H1 (cell line): ENCODE data around the gene MKLN1. TPM values are rescaled to one million over a fixed set of nuclear protein-coding genes. Genes with fewer than 3 reads are reported as not detected.

Experiments
- CTCF ChIA-PET: fragments of 300-600 bp; sonication (Branson Sonifier 250); formaldehyde crosslinking; loops from one replicate; lab custom pipeline; 2021; ENCODE audit not compliant: partially characterized antibody; lab: Charles Lee
- POLR2A ChIA-PET: fragments of 300-600 bp; sonication (Branson Sonifier 250); formaldehyde crosslinking; loops from one replicate; lab custom pipeline; 2021; ENCODE audit warnings: inconsistent platforms; ENCODE audit not compliant: partially characterized antibody; lab: Charles Lee
- DNase-seq, 2 experiments: peaks; one replicate each; pipeline versions ENCODE4 v3.0.0 to v3.0.0-alpha.2; 2010 to 2022; ENCODE audit warnings: low spot score in 2 of 2, low read depth in 1 of 2, mixed read lengths in 1 of 2
- FAIRE-seq: peaks from 2 replicates; lab custom pipeline; 2011; peaks lifted over from hg19 to GRCh38; lab: Jason Lieb, UNC
- H2AFZ ChIP-seq: 2 replicates; pipeline ENCODE4 v1.8.1; 2012; ENCODE audit warnings: low read length, inconsistent platforms
- H2AK5ac ChIP-seq: 2 replicates; pipeline ENCODE4 v1.6.1; 2013; ENCODE audit warnings: low read depth, low read length
- H2BK120ac ChIP-seq: replicated peaks from 2 replicates; pipeline ENCODE3; 2013; ENCODE audit warnings: low read depth, low read length, inconsistent platforms
- H2BK12ac ChIP-seq: 2 replicates; pipeline ENCODE4 v1.6.1; 2013; ENCODE audit warnings: low read depth, low read length
- H2BK15ac ChIP-seq: 2 replicates; pipeline ENCODE4 v1.6.1; 2013; ENCODE audit warnings: low read length
- H2BK20ac ChIP-seq: 2 replicates; pipeline ENCODE4 v1.6.1; 2013; ENCODE audit warnings: low read length
- H2BK5ac ChIP-seq: 2 replicates; pipeline ENCODE4 v1.6.1; 2013; ENCODE audit warnings: low read depth, low read length
- H3K14ac ChIP-seq: 2 replicates; pipeline ENCODE4 v1.6.1; 2013; ENCODE audit warnings: inconsistent platforms; ENCODE audit not compliant: insufficient read length
- H3K18ac ChIP-seq: 2 replicates; pipeline ENCODE4 v1.6.1; 2013; ENCODE audit warnings: low read length; ENCODE audit errors: extremely low read depth
- H3K23ac ChIP-seq: 2 replicates; pipeline ENCODE4 v1.6.1; 2013; ENCODE audit warnings: inconsistent platforms; ENCODE audit not compliant: insufficient read length
- H3K23me2 ChIP-seq: 2 replicates; pipeline ENCODE4 v1.6.1; 2013; ENCODE audit warnings: low read depth, low read length
- H3K27ac ChIP-seq: 2 replicates; pipeline ENCODE4 v1.6.1; 2011; ENCODE audit warnings: low read depth, low read length, inconsistent platforms
- H3K27me3 ChIP-seq, 4 experiments: replicated peaks in 1 of 4; 1 replicate in 1 of 4; 2 replicates in 3 of 4; pipeline versions ENCODE4 v1.6.1 to v1.8.1; 2011 to 2013; ENCODE audit warnings: low read length in 3 of 4, mild to moderate bottlenecking in 3 of 4, inconsistent platforms in 2 of 4, mixed read lengths in 2 of 4, moderate library complexity in 1 of 4; ENCODE audit not compliant: control insufficient read depth in 3 of 4, insufficient read depth in 3 of 4; ENCODE audit errors: extremely low read depth in 1 of 4
- H3K36me3 ChIP-seq, 4 experiments: 2 replicates each; pipeline versions ENCODE4 v1.6.1 to v1.8.1; 2011 to 2013; ENCODE audit warnings: mild to moderate bottlenecking in 4 of 4, low read length in 3 of 4, moderate library complexity in 2 of 4, control low read depth in 1 of 4, inconsistent platforms in 1 of 4; ENCODE audit not compliant: insufficient read depth in 4 of 4, control insufficient read depth in 2 of 4
- H3K4ac ChIP-seq: replicated peaks from 2 replicates; pipeline ENCODE3; 2013; ENCODE audit warnings: low read length, low read depth, mixed read lengths, inconsistent platforms; ENCODE audit not compliant: insufficient read length
- H3K4me1 ChIP-seq, 4 experiments: replicated peaks in 1 of 4; 1 replicate in 1 of 4; 2 replicates in 3 of 4; pipeline versions ENCODE4 v1.6.1 to v1.8.1; 2011 to 2013; ENCODE audit warnings: low read length in 3 of 4, inconsistent platforms in 2 of 4, mixed read lengths in 1 of 4; ENCODE audit not compliant: insufficient read depth in 4 of 4, control insufficient read depth in 3 of 4
- H3K4me2 ChIP-seq, 2 experiments: 2 replicates each; pipeline versions ENCODE4 v1.6.1 to v1.8.1; 2011 to 2013; ENCODE audit warnings: low read depth in 2 of 2, low read length in 2 of 2, control low read depth in 1 of 2, inconsistent platforms in 1 of 2, mild to moderate bottlenecking in 1 of 2; ENCODE audit not compliant: insufficient read depth in 1 of 2
- H3K4me3 ChIP-seq, 4 experiments: fragments of 200-600, 300-600 bp in 1 of 4; sonication (generic), shearing (Covaris generic), sonication (Bioruptor Twin) in 1 of 4; 2 replicates each; pipeline versions ENCODE4 v1.5.1 to v1.8.1; 2011 to 2016; ENCODE audit warnings: low read length in 4 of 4, low read depth in 3 of 4, control low read depth in 2 of 4, inconsistent platforms in 2 of 4, mild to moderate bottlenecking in 2 of 4, mixed read lengths in 1 of 4, moderate library complexity in 1 of 4; ENCODE audit not compliant: insufficient read depth in 2 of 4; ENCODE audit errors: extremely low read depth in 1 of 4
- H3K56ac ChIP-seq: replicated peaks from 2 replicates; pipeline ENCODE3; 2013; ENCODE audit warnings: low read depth, mild to moderate bottlenecking, mixed read lengths, low read length, inconsistent platforms; ENCODE audit not compliant: insufficient read length
- H3K79me1 ChIP-seq: 2 replicates; pipeline ENCODE4 v1.6.1; 2013; ENCODE audit warnings: low read depth, low read length, control low read depth
- H3K79me2 ChIP-seq, 2 experiments: 2 replicates each; pipeline versions ENCODE4 v1.6.1 to v1.8.1; 2012 to 2013; ENCODE audit warnings: low read length in 2 of 2, mild to moderate bottlenecking in 2 of 2, inconsistent platforms in 1 of 2; ENCODE audit not compliant: insufficient read depth in 2 of 2, control insufficient read depth in 1 of 2
- H3K9ac ChIP-seq, 4 experiments: replicated peaks in 1 of 4; 1 replicate in 1 of 4; 2 replicates in 3 of 4; pipeline versions ENCODE4 v1.6.1 to v1.8.1; 2011 to 2013; ENCODE audit warnings: low read depth in 3 of 4, low read length in 3 of 4, control low read depth in 2 of 4, mild to moderate bottlenecking in 2 of 4, moderate library complexity in 2 of 4, inconsistent platforms in 1 of 4; ENCODE audit errors: extremely low read depth in 1 of 4
- H3K9me3 ChIP-seq, 2 experiments: 2 replicates each; pipeline versions ENCODE4 v1.6.1 to v1.8.1; 2012 to 2013; ENCODE audit warnings: mild to moderate bottlenecking in 2 of 2, moderate library complexity in 2 of 2, control low read depth in 1 of 2, inconsistent platforms in 1 of 2, low read depth in 1 of 2, low read length in 1 of 2, mixed read lengths in 1 of 2; ENCODE audit not compliant: insufficient read depth in 2 of 2
- H4K20me1 ChIP-seq, 2 experiments: replicated peaks in 1 of 2; 2 replicates each; pipeline versions ENCODE3 to v1.8.1; 2011 to 2013; ENCODE audit warnings: inconsistent platforms in 2 of 2, low read length in 2 of 2, mild to moderate bottlenecking in 1 of 2; ENCODE audit not compliant: insufficient read depth in 2 of 2, control insufficient read depth in 1 of 2
- H4K5ac ChIP-seq: 2 replicates; pipeline ENCODE4 v1.6.1; 2013; ENCODE audit warnings: low read length, low read depth, mixed read lengths, inconsistent platforms; ENCODE audit not compliant: insufficient read length
- H4K8ac ChIP-seq: 2 replicates; pipeline ENCODE4 v1.8.0; 2013; ENCODE audit warnings: mild to moderate bottlenecking, moderate library complexity, low read length, inconsistent platforms; ENCODE audit not compliant: insufficient read depth; ENCODE audit errors: extremely low read depth
- H4K91ac ChIP-seq: replicated peaks from 2 replicates; pipeline ENCODE3; 2013; ENCODE audit warnings: low read length, mixed read lengths, inconsistent platforms; ENCODE audit not compliant: insufficient read length
- NANOG ChIP-seq: IDR thresholded peaks from 2 replicates; pipeline ENCODE4 v1.6.1; 2011; ENCODE audit warnings: low read length, low read depth, mild to moderate bottlenecking, inconsistent platforms; ENCODE audit not compliant: insufficient read depth, poor library complexity, severe bottlenecking
- POLR2A ChIP-seq, 2 experiments: IDR thresholded peaks; 1 replicate in 1 of 2; 2 replicates in 1 of 2; pipeline ENCODE4 v1.6.1; 2011; ENCODE audit warnings: low read depth in 2 of 2, low read length in 2 of 2, mild to moderate bottlenecking in 2 of 2; ENCODE audit errors: control extremely low read depth in 1 of 2
- SP2 ChIP-seq: IDR thresholded peaks from 2 replicates; pipeline ENCODE4 v1.6.1; 2012; ENCODE audit warnings: mild to moderate bottlenecking, low read length, inconsistent platforms
- WGBS, 2 experiments: shearing (Covaris generic) in 1 of 2; methylation state at CpG; one replicate each; pipeline versions ENCODE4 v1.1.6 to v1.1.7; 2013 to 2015; ENCODE audit warnings: low lambda C conversion rate in 2 of 2, mixed read lengths in 2 of 2, inconsistent platforms in 1 of 2, low coverage in 1 of 2, missing lambda C conversion rate in 1 of 2; ENCODE audit not compliant: insufficient replicate concordance in 2 of 2, insufficient coverage in 1 of 2, insufficient read length in 1 of 2; ENCODE audit errors: extremely low coverage in 1 of 2, missing lambda C conversion rate in 1 of 2; 5-methylcytosine and 5-hydroxymethylcytosine counted together
- polyA plus RNA-seq, 7 experiments: library from polyadenylated mRNA; depleted of rRNA in 3 of 7; stranded (reverse) in 5 of 7; unstranded in 2 of 7; fragments of >200 nt in 5 of 7; fragments of 200-250 nt in 2 of 7; gene quantifications; 1 replicate in 5 of 7; 2 replicates in 1 of 7; 4 replicates in 1 of 7; pipeline versions ENCODE4 v1.2.1 to v1.2.3, GENCODE V29; 2011 to 2013; ENCODE audit warnings: missing spikeins in 2 of 7, mixed read lengths in 2 of 7
- total RNA-seq: library from RNA; stranded (reverse); fragmentation: NEBNext Ultra II Directional; extraction: Animal tissue kit (Norgen Biotek cat#: 25700); gene quantifications from 2 replicates; pipeline ENCODE4 v1.2.1, GENCODE V29; 2021

Gene MKLN1
- total and polyA plus RNA-seq, 2 of the 8 experiments (the other 6 are each of a cell fraction or from before 2014, with no cell fraction given) = 22.3 to 50.9 TPM

DNA sequence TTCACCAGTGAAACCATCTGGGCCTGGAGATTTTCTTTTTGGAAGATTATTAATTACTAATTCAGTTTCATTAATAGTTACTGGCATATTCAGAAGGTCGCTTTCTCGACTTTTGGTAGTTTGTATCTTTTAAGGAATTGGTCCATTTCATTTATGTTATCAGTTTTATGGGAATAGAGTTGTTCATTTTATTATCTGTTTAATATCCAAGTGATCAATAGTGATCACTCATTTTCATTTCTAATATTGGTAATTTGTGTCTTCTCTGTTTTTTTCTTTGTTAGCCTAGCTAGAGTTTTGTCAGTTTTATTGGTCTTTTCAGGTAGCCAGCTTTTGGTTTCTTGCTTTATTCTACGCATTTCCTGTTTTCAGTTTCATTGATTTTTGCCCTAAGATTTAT, 31.0 kb downstream of the MKLN1 start:
- Histone ChIP-seq H2AFZ (no peak overlapping the region), H3K23me2 (no peaks in the 10 kb centered on the region), H3K36me3 (no peaks in the 10 kb centered on the region), H3K27me3 (no peaks in the 10 kb centered on the region), H2BK5ac (no peak overlapping the region), H2BK12ac (no peak overlapping the region), H3K9me3 (no peaks in the 10 kb centered on the region), H4K91ac (no peak overlapping the region), H4K20me1 (peaks cover 3 to 5% of the 10 kb centered on the region in 2 experiments), H3K14ac (no peak overlapping the region), H2BK15ac (no peak overlapping the region), H3K56ac (no peak overlapping the region), H3K4me3 (no peak overlapping the region), H2BK120ac (no peak overlapping the region), H3K27ac (no peak overlapping the region), H4K8ac (no peak overlapping the region), H3K79me2 (peaks cover 0 to 100% of the 10 kb centered on the region in 2 experiments; a peak in 3 of 4 replicates), H2AK5ac (no peak overlapping the region), H4K5ac (no peak overlapping the region), H3K9ac (no peak overlapping the region), H3K79me1 (peaks cover 2% of the 10 kb centered on the region; the same call in 1 of the 2 replicates), H3K4me1 (peaks cover 0 to 3% (median 0%) of the 10 kb centered on the region in 4 experiments; a peak in 4 of 7 replicates), H3K23ac (no peak overlapping the region), H3K4ac (no peak overlapping the region), H3K18ac (no peak overlapping the region), H3K4me2 (no peak overlapping the region), H2BK20ac (no peak overlapping the region)
- no peak for DNase-seq
- CTCF ChIA-PET = interaction anchor here (1.4 kb wide), 1 partner anchor 12 kb away, joined by 3 read pairs; no protein-coding TSS in a partner anchor
- FAIRE-seq = no peak
- POLR2A ChIA-PET = no interaction called here
- WGBS, 2 experiments = 93% methylated on average over 3 of the region's 3 CpGs; no CpG with 5 or more reads in 1 of the 2 experiments
- TF ChIP-seq SP2 (no peak), NANOG (no peak), POLR2A (IDR thresholded peaks at IDR 0.05; ENCODE audit: control extremely low read depth in 1 of 2, low read depth in 2 of 2, low read length in 2 of 2) (no peak)
